ENCODE data around the gene COA8.

The COA8 gene

DNA sequence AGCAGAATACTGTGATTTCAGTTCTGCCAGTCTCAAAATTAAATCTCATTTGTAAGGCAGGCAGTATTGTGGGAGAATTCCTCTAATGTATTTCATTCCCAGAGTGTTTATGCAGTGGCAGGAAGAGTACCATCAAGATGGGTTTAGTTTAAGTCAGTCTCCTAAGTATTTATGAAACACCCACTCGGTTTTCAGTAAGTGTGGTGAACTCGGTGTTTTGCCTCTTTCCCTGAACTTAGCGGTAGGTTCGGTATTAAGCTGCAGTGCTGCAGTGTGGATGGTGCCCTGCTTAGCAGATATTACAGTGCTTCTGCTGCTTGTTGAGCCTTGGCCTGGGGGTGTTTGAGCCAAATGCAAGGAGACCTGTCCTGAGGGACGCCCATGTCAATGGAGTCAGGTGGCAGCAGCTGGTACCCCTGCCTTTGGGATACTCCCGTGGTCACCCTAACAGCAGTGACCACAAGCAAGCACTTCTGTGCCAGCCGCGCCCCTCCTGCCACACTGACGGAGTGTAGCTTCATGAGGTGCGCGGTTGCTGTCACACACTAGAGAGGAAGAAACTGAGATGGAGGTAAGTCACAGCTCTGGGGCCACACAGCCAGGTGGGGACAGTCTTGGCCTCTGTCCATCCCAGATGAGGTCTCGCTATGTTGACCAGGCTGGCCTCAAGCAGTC is 15.8 kb downstream of the COA8 start:
- no peak overlapping the region for H3K4me3 ChIP-seq (ENCODE audit: low read length)
- TF ChIP-seq, protein P1, sequence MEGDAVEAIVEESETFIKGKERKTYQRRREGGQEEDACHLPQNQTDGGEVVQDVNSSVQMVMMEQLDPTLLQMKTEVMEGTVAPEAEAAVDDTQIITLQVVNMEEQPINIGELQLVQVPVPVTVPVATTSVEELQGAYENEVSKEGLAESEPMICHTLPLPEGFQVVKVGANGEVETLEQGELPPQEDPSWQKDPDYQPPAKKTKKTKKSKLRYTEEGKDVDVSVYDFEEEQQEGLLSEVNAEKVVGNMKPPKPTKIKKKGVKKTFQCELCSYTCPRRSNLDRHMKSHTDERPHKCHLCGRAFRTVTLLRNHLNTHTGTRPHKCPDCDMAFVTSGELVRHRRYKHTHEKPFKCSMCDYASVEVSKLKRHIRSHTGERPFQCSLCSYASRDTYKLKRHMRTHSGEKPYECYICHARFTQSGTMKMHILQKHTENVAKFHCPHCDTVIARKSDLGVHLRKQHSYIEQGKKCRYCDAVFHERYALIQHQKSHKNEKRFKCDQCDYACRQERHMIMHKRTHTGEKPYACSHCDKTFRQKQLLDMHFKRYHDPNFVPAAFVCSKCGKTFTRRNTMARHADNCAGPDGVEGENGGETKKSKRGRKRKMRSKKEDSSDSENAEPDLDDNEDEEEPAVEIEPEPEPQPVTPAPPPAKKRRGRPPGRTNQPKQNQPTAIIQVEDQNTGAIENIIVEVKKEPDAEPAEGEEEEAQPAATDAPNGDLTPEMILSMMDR (conservative IDR thresholded peaks at IDR 0.05; ENCODE audit: low read depth, low read length): no peak
- DNase-seq (ENCODE audit: low read depth): no peak

DNA sequence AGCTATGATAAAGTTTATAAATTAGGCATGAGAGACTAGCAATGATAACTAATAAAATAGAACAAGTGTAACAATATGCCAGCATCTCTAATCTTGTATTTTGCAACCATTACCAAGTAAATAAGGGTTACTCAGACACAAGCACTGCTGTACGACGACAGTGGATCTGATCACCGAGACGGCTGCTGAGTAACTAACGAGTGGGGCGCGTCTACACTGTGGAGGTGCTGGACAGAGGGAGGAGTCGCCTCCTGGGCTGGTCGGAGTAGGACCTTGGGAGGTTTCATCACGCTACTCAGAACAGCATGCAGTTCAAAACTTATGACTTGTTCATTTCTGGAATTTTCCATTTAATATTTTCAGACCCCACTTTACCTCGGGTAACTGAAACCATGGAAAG is 18.4 kb downstream of the COA8 start:
- no peak for DNase-seq (ENCODE audit: low read depth)
- H3K4me3 ChIP-seq (ENCODE audit: low read length): no peak overlapping the region
- TF ChIP-seq, protein P1 (conservative IDR thresholded peaks at IDR 0.05; ENCODE audit: low read depth, low read length): no peak

DNA sequence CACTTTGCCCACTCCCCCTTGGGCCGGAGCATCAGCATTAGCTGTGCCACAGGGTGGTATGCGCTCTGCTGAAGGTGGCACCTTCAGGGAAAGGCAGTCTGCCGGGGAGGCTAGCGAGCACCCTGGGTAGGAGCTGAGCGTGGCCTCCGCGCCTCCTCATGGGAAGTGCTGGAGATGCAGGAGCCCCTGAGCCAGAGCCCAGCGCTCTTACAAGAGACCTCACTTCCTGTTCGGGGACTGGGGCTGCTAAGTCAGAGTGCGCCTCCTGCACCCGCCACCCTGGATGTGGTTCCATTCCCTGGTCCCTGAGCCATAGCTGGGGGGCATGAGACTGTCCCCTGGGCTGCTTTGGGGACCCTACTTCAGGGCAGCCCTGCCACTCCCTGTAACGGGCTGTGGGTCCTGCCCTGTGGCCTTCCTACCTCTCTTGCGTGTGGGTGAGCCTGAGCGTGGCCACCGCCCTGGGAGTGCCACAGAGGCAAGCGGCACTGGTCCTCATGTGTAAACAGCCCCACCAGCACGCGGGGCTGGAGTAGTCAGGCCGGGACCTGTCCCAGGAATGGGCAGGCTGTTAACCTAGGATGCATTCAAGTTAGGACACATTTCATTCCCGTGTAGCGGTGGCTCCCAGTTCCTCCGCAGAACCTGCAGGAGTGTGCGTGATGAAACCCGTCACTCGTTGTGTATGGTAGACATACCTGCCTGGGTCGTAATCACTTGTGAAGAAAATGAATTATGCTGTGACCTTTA is 19.4 kb downstream of the COA8 start:
- DNase-seq (ENCODE audit: low read depth): no peak
- TF ChIP-seq, protein P1 (conservative IDR thresholded peaks at IDR 0.05; ENCODE audit: low read depth, low read length): no peak

DNA sequence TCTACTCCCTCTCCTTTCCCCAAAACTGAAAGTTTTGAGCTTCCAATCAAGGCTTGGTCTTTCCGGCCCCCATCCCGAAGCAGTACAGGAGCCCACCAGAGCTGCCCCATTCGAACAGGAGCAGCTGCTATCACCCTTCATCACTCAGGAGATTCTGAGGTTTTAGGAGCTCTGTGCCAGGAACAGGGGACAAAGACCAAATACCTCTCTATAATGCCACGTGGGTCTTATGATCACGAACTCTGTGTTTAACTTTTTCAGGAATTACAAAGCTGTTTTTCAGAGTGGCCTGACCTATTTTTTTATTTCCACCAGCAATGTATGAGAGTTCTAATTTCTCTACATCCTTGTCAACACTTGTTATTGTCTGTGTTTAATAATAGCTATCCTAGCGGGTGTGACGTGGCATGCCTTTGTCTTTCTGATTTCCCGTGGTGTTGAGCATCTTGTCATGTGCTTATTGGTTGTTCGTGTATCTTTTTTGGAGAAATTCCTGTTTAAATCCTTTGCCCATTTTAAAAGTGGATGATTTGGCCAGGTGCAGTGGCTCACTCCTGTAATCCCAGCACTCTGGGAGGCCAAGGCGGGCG is 21.7 kb downstream of the COA8 start:
- H3K4me3 ChIP-seq (ENCODE audit: low read length): no peak overlapping the region
- no peak for DNase-seq (ENCODE audit: low read depth)
- TF ChIP-seq, protein P1 (conservative IDR thresholded peaks at IDR 0.05; ENCODE audit: low read depth, low read length): no peak

More for the DNA sequence above, 19.4 kb downstream of the COA8 start:
- H3K4me3 ChIP-seq (ENCODE audit: low read length): no peak overlapping the region

DNA sequence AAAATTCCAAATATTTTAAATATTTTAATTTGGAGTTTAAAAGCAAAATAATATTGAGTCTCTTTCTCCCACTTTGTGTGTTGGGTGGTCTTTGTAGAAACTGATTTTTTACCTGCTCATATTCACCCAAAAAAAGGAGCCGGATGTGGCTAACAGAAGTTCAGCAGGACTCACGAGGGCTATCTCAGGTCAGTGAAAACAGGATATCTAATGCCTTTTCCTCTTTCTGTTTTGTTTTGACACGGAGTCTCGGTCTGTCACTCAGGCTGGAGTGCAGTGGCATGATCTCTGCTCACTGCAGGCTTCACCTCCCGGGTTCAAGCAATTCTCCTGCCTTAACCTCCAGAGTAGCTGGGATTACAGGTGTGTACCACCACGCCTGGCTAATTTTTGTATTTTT is 30.8 kb downstream of the COA8 start:
- no peak overlapping the region for H3K4me3 ChIP-seq (ENCODE audit: low read length)
- DNase-seq (ENCODE audit: low read depth): no peak
- TF ChIP-seq, protein P1 (conservative IDR thresholded peaks at IDR 0.05; ENCODE audit: low read depth, low read length): no peak

DNA sequence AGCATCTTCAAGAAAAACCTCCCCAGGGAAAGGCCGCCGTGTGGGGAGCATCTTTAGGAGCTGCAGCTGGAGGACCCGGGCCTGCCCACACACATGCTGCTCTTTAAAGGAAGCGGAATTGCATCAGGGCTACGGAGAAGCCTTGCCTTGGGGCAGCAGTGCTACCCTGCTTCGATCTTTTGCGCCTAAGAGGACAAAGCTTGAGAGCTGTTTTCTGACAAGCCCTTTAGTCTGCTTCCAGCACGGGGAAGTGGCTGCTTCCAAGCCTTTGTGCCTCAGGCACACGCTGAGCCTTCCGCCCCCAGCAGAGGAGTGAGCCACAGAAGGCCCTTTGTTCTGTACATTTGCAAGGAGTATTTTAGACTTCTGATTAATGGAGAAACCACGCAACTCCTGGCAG is 31.5 kb downstream of the COA8 start:
- TF ChIP-seq, protein P1 (conservative IDR thresholded peaks at IDR 0.05; ENCODE audit: low read depth, low read length): no peak
- no peak overlapping the region for H3K4me3 ChIP-seq (ENCODE audit: low read length)
- DNase-seq (ENCODE audit: low read depth): peak; percentile 69
